ENCODE results near the gene IGIP. TPM values are rescaled to one million over a fixed set of nuclear protein-coding genes. Genes with fewer than 3 reads are reported as not detected.

The IGIP gene
- total and polyA plus RNA-seq, 3 donors from 2014 or later, result 7.1 to 12.1 (median 11.1) TPM

DNA sequence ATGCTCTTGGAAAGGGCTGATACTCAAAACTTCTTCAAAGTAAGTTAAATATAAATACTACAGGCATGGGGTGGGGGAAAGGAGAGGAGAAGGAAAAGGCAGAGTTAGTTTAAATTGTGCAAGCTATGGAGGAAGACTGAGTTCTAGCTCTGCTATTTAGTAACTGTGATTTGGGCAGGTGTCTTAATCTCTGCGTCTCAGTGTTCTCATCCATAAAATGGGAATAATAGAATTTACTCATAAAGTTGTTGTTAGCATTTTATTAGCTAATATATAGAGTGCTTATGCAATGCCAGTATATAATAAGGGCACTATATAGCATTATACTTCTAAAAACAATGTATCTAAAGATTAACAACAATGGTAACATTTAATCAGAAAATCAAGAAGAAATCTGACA, 24.6 kb upstream of the IGIP start:
- no peak for DNase-seq
- H3K4me1 ChIP-seq, result peaks cover 2% of the 10 kb centered on the region
- no peak for TF ChIP-seq CTCF (IDR thresholded peaks at IDR 0.05)
- H3K27ac ChIP-seq, result no peak overlapping the region
- no peaks in the 10 kb centered on the region for H3K9me3 ChIP-seq
- H3K4me3 ChIP-seq, result no peak overlapping the region
- intact Hi-C loops (cut with DNase I; ENCODE audit: low total_unique reads), result no loop called here
- WGBS, 2 donors, result 91 to 100% methylated on average over 1 of the region's 1 CpG
- H3K27me3 ChIP-seq, result no peaks in the 10 kb centered on the region
- no peaks in the 10 kb centered on the region for H3K36me3 ChIP-seq (ENCODE audit: low read depth, missing control alignments)

DNA sequence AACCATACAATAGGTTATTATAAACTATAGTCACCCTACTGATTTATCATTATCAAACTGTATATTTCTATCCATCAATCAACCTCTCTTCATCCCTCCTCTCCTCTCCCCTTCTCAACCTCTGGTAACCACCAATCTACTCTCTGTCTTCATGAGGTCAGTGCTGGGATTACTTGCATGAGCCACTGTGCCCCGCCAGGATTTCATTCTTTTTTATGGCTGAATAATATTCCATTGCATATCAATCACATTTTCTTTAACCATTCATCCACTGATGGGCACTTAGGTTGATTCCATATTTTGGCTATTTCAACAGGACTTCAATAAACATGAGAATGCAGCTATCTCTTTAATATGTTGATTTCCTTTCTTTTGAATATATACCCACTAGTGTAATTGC, 22.6 kb upstream of the IGIP start:
- intact Hi-C loops (cut with DNase I; ENCODE audit: low total_unique reads), result no loop called here
- WGBS, 2 donors, result 65 to 73% methylated on average over 1 of the region's 1 CpG
- H3K4me1 ChIP-seq, result peaks cover 10% of the 10 kb centered on the region
- no peaks in the 10 kb centered on the region for H3K27me3 ChIP-seq
- no peak for TF ChIP-seq CTCF (IDR thresholded peaks at IDR 0.05)
- TF ChIP-seq POLR2A (IDR thresholded peaks at IDR 0.05), result no peak
- no peaks in the 10 kb centered on the region for H3K9me3 ChIP-seq
- DNase-seq, result no peak
- H3K4me3 ChIP-seq, result no peak overlapping the region
- H3K36me3 ChIP-seq (ENCODE audit: low read depth, missing control alignments), result no peaks in the 10 kb centered on the region
- no peak overlapping the region for H3K27ac ChIP-seq

DNA sequence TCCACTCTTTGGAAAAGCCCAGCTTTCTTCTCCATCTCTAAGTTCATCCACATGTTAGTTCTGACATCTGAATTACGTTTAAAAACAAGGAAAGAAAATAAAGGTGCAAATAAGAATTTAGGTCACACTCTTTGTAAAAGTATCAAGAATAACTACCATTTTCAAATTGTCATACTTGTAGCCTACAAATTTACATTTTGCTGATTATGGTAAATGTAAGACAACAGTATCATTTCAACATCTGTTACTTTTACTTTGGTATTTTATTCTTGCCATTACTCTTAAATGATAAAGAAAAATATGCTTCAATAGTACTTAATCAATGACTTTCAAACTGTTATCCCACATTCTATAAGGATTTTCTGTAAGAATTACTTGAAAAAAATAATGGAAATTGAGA, 21.6 kb upstream of the IGIP start:
- WGBS, 2 donors, result 55 to 61% methylated on average over 1 of the region's 1 CpG
- no peaks in the 10 kb centered on the region for H3K9me3 ChIP-seq
- peaks cover 16% of the 10 kb centered on the region for H3K4me1 ChIP-seq
- no peaks in the 10 kb centered on the region for H3K27me3 ChIP-seq
- no peaks in the 10 kb centered on the region for H3K36me3 ChIP-seq (ENCODE audit: low read depth, missing control alignments)
- no peak overlapping the region for H3K4me3 ChIP-seq
- DNase-seq, result no peak
- intact Hi-C loops (cut with DNase I; ENCODE audit: low total_unique reads), result no loop called here
- TF ChIP-seq POLR2A (IDR thresholded peaks at IDR 0.05) (no peak), CTCF (IDR thresholded peaks at IDR 0.05) (no peak)
- H3K27ac ChIP-seq, result no peak overlapping the region

DNA sequence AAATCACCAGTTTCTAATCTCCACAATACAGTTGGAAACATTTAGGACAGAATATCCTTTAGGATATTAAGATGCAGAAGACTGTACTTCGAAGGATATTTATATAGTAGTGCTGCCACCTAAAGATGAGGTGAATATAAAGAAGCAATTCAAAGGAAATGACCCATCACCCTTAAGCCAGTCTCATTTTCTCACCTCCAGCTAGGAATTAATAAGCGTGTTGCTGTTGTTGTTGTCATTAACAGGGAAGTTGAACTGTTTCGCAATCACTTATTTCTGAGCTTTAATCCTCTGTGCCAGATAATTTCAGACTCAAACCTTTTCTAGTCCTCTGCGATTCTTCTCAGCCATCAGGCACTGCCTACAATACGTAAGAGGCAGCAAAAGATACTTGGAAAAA, 19.6 kb upstream of the IGIP start:
- no peak overlapping the region for H3K4me3 ChIP-seq
- TF ChIP-seq POLR2A (IDR thresholded peaks at IDR 0.05) (no peak), CTCF (IDR thresholded peaks at IDR 0.05) (no peak)
- no peaks in the 10 kb centered on the region for H3K9me3 ChIP-seq
- H3K36me3 ChIP-seq (ENCODE audit: low read depth, missing control alignments), result no peaks in the 10 kb centered on the region
- WGBS, 2 donors, result 41 to 42% methylated on average over 5 of the region's 5 CpGs
- intact Hi-C loops (cut with DNase I; ENCODE audit: low total_unique reads), result no loop called here
- no peaks in the 10 kb centered on the region for H3K27me3 ChIP-seq
- no peak for DNase-seq
- H3K27ac ChIP-seq, result peak overlapping the region; percentile 97 to 98
- H3K4me1 ChIP-seq, result peaks cover 22% of the 10 kb centered on the region

DNA sequence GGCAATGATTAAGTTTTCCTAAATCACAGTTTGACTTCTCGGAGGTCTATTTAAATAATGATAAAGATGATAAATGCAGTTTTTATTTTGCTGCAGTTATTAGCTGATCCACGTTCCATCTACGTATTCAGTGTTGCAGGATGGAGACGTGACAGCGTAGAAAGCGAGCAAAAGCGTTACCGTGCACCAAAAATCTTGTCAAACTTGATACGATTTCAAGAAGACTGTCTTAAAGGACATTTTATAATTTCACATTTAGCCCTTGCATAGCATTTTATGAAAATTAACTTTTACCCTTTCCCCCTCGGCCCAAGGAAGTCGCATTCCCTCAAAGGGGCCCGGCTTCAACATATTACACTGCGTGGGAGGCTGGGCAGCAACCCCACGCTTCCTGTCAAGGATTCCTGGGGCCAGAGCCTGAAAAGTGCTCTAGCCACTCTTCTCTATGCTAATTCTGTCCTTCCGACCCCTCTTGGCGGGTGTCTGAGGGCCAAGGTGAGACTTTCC, 18.9 kb upstream of the IGIP start:
- TF ChIP-seq POLR2A (IDR thresholded peaks at IDR 0.05) (no peak), CTCF (IDR thresholded peaks at IDR 0.05) (no peak)
- H3K36me3 ChIP-seq (ENCODE audit: low read depth, missing control alignments), result no peaks in the 10 kb centered on the region
- DNase-seq, result no peak
- intact Hi-C loops (cut with DNase I; ENCODE audit: low total_unique reads), result no loop called here
- 15 to 17% methylated on average over 16 of the region's 16 CpGs for WGBS, 2 donors
- H3K4me1 ChIP-seq, result peaks cover 24% of the 10 kb centered on the region
- H3K27ac ChIP-seq, result peak overlapping the region; percentile 97 to 98
- H3K27me3 ChIP-seq, result no peaks in the 10 kb centered on the region
- no peaks in the 10 kb centered on the region for H3K9me3 ChIP-seq
- peak overlapping the region; percentile 76 to 87 for H3K4me3 ChIP-seq

Measured in testis (tissue), 3 donors.